GM21723 (cell line): ENCODE measurements around the gene PWP1.

Experiments
- ATAC-seq: cut with Tn5 transposase; IDR thresholded peaks from one replicate; pipeline ENCODE4 v1.9.1; 2021; ENCODE audit warnings: mild to moderate bottlenecking, moderate library complexity; ENCODE audit not compliant: unreplicated experiment

The PWP1 gene

GRCh38 chr12:107732365-107732764, 46.8 kb downstream of the PWP1 start:
- no peak for ATAC-seq

- no peak for ATAC-seq
Measured at GRCh38 chr12:107734139-107734538, 48.5 kb downstream of the PWP1 start.

DNA sequence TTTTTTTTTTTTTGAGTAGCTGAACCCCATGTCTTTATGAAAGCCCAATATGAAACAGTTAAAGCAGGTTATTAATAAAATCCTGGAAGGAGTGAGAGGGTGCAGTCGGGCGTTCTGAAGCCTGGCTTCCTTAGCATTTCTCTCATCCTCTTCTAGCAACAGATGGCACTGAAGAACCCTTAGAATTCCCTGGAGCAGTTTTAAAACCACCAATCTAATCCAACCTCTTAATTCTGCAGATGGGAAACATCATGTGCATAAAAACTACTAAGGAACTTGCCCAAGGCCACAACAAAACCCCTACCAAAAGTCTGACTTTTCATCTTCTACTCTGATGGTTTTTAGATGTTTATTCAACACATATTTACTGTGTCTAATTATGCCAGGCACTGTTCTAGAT, 50.2 kb downstream of the PWP1 start:
- no peak for ATAC-seq

- peak; percentile 93 for ATAC-seq
Measured at GRCh38 chr12:107736914-107737313, 51.3 kb downstream of the PWP1 start.

- no peak for ATAC-seq
Measured at GRCh38 chr12:107748472-107748871, 62.9 kb downstream of the PWP1 start.

GRCh38 chr12:107749083-107749482, 63.5 kb downstream of the PWP1 start:
- ATAC-seq: no peak

- no peak for ATAC-seq
Measured at GRCh38 chr12:107759410-107759809, 73.8 kb downstream of the PWP1 start.

DNA sequence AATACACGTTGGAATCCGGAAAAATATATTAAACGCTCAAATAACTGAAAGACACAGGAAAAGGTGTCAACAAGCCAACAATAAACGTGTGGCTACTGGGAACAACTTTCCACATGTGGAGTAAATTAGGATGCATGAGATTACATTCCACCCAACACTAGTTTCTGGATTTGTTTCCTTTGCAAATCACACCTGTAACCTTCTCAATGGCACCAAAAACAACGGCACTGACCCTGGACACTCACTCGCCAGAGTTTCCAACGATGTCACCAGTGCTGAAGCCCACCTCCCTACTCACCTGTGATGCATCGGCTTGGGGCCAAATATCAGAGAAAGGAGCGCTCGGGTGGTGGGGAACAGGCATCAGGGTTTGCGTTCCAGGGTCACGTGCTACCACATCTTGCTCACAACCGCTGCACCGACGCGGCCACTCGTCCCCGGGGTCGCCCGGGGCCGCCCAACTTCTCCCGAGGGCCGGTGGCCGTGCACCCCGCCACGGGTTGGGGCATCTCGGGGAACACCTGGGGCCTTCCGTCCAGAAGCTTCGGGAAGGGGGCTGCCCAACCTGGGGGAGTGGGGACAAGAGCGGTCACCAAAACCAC, 74.7 kb downstream of the PWP1 start:
- ATAC-seq: peak; percentile 36

DNA sequence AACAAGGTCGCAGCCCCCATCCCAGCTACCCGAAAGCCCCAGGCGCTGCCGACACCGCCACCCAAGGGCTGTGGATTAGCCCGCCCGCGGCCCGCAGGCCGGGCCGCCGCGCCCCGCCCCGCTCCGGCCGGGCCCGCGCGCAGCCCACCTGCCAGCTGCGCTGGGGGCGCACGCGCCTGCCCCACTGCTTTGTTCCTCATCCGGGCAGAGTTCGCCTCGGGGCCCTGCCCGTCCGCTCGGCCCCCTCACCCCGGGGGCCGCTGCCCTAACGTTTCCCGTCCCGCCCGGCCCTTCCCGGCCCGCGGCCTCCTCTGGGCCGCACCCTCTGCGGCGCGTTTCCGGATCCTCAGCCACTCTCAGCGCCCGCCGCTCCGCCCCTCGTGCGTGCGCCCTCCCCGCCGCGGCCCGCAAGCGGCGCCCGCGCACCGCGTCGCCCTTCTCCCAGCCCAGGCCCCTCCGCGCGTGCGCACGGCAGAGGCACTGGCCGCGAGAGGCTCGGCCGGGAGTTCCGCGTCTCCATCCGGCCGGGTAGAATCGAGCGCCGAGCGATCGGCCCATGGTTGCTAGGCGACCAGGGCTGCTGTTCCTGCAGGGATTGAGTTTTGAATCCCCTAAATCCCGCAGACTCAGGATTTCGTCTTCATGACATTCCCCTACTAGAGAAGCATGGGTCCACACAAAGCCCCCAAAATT, 75.4 kb downstream of the PWP1 start, which contains the start of gene PRDM4:
TSS of gene PRDM4 (minus strand) at position 329 of the 693 bp plus-strand sequence. CDS start 622 bp downstream, outside the sequence.
- ATAC-seq: peak; percentile 96

DNA sequence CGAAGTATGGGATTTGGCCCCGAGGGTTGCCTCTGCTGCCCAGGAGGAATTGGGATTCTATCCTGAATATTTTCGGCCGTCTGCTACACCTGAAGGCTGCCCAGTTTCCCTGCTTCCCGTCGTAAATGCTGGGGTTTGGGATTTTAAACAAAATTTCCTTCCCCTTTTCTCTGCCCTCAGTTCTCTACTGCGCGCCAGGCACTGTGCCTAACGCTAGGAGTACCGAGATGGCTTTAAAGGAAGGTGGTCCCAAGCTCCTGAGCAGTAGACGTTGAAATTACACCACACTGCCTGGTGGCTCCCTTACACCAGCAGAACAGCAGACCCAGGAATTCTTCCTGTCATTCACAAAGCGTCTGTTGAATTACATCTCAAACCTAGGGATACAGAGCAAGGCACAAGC, 75.9 kb downstream of the PWP1 start:
- no peak for ATAC-seq
